Kidney epithelial cell (primary cell): ENCODE measurements around the gene PSMB3. TPM values are rescaled to one million over a fixed set of nuclear protein-coding genes. Genes with fewer than 3 reads are reported as not detected.

Source experiments
- DNase-seq: peaks from one replicate; pipeline ENCODE4 v3.0.0-alpha.2; 2010; ENCODE audit warnings: low read depth
- H3K27me3 ChIP-seq: 2 replicates; pipeline ENCODE4 v1.6.0; 2011; ENCODE audit warnings: low read length; ENCODE audit not compliant: control insufficient read depth, insufficient read depth
- H3K36me3 ChIP-seq: 2 replicates; pipeline ENCODE4 v1.5.1; 2011; ENCODE audit warnings: low read length; ENCODE audit not compliant: control insufficient read depth, insufficient read depth
- H3K4me3 ChIP-seq: 2 replicates; pipeline ENCODE4 v1.5.1; 2011; ENCODE audit warnings: low read depth, mild to moderate bottlenecking, control low read depth, low read length
- total RNA-seq: library from RNA; depleted of rRNA; stranded (reverse); fragments of >200 nt; gene quantifications from 2 replicates; pipeline ENCODE4 v1.2.3, GENCODE V29; 2015
- TF ChIP-seq, protein P1 (sequence below): IDR thresholded peaks from 2 replicates; pipeline ENCODE4 v1.5.1; 2011; ENCODE audit warnings: mild to moderate bottlenecking, moderate library complexity, low read length, control low read depth, inconsistent platforms; ENCODE audit not compliant: insufficient read depth, poor library complexity, severe bottlenecking

PSMB3 gene
- total RNA-seq, 1 donor from 2014 or later, result 166 TPM

DNA sequence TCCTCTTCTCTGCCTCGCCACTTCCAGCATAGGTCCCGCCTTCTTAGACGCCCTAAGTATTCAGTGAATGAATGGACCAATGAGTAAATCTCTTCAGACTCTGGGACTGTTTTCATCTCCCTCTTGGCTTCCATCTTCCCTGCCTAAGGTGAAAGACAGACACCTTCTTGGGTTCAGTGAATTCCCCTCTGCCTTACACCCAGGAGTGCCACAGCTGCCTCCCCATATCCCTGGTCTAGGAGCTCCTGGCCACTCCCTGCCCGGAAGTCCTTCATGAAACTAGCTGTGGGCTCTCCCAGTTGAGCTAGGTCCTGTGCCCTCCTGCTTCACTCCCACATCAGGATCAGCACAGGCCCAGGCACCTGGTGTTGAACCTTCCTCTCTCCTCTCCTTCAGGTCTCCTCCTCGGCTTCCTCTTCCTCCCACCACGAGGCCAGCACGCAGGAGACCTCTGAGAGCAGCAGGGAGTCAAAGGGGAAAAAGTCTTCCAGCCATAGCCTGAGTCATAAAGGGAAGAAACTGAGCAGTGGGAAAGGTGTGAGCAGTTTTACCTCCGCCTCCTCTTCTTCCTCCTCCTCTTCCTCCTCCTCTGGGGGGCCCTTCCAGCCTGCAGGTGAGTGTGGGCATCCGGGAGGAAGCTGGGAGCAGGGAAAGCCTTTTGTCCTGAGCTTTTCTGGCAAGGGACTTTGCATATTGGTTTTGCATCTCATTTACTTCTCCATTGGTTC is 37.2 kb upstream of the PSMB3 start:
- H3K27me3 ChIP-seq, result no peaks in the 10 kb centered on the region
- TF ChIP-seq, protein P1, sequence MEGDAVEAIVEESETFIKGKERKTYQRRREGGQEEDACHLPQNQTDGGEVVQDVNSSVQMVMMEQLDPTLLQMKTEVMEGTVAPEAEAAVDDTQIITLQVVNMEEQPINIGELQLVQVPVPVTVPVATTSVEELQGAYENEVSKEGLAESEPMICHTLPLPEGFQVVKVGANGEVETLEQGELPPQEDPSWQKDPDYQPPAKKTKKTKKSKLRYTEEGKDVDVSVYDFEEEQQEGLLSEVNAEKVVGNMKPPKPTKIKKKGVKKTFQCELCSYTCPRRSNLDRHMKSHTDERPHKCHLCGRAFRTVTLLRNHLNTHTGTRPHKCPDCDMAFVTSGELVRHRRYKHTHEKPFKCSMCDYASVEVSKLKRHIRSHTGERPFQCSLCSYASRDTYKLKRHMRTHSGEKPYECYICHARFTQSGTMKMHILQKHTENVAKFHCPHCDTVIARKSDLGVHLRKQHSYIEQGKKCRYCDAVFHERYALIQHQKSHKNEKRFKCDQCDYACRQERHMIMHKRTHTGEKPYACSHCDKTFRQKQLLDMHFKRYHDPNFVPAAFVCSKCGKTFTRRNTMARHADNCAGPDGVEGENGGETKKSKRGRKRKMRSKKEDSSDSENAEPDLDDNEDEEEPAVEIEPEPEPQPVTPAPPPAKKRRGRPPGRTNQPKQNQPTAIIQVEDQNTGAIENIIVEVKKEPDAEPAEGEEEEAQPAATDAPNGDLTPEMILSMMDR, result no peak
- no peak overlapping the region for H3K4me3 ChIP-seq
- no peak for DNase-seq
- H3K36me3 ChIP-seq, result peaks cover 4% of the 10 kb centered on the region

DNA sequence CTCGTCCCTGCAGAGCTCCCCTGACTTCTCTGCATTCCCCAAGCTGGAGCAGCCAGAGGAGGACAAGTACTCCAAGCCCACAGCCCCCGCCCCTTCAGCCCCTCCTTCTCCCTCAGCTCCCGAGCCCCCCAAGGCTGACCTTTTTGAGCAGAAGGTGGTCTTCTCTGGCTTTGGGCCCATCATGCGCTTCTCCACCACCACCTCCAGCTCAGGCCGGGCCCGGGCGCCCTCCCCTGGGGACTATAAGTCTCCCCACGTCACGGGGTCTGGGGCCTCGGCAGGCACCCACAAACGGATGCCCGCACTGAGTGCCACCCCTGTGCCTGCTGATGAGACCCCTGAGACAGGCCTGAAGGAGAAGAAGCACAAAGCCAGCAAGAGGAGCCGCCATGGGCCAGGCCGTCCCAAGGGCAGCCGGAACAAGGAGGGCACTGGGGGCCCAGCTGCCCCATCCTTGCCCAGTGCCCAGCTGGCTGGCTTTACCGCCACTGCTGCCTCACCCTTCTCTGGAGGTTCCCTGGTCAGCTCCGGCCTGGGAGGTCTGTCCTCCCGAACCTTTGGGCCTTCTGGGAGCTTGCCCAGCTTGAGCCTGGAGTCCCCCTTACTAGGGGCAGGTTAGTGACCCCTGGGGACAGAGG is 36.1 kb upstream of the PSMB3 start:
- H3K4me3 ChIP-seq, result no peak overlapping the region
- peaks cover 4% of the 10 kb centered on the region for H3K36me3 ChIP-seq
- no peaks in the 10 kb centered on the region for H3K27me3 ChIP-seq
- DNase-seq, result no peak
- TF ChIP-seq, protein P1, result no peak

DNA sequence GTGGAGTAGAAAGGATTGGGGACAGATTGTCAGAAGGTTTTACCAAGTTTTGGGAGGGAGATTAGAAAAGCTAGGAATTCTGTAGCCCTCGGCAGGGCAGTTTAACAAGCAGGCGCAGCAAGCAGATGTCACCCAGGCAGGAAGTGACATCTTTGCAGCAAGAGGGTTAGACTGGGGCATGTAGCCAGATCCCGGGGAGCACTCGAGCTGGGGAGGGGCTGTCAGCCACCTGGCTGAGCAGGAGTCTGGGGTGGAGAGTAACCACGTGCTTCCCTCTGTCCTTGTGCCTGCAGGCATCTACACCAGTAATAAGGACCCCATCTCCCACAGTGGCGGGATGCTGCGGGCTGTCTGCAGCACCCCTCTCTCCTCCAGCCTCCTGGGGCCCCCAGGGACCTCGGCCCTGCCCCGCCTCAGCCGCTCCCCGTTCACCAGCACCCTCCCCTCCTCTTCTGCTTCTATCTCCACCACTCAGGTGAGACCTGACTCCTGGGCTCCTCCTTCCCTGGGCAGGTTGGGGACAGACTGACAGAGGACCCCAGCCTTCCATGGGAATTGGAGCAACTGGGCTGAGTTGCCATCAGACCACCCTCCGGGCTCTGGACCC is 35.3 kb upstream of the PSMB3 start:
- no peak overlapping the region for H3K4me3 ChIP-seq
- peaks cover 4% of the 10 kb centered on the region for H3K36me3 ChIP-seq
- DNase-seq, result no peak
- TF ChIP-seq, protein P1, result no peak
- H3K27me3 ChIP-seq, result no peaks in the 10 kb centered on the region

DNA sequence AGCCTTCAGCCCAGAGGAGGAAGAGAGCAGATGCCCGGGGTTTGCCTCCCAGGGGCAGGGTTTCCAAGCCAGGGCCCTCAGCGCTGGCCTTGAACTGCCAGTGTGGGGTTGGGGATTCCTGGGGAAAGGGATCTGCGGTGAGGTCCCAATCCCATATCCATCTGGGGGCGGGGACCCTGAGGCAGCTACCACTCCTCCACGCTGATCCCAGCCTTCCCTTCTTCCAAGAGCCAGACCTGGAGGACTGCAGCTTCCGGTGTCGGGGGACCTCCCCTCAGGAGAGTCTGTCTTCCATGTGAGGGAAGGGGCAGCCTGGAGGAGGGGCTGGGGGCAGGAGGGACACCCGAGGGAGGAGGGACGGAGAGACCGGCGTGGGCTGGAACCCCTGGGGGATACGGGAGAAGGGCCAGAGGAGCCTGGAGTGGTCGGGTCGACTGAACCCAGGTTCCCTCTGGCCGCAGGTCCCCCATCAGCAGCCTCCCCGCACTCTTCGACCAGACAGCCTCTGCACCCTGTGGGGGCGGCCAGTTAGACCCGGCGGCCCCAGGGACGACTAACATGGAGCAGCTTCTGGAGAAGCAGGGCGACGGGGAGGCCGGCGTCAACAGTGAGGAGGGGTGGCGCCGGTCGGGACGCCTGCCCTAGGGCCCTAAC is 33.1 kb upstream of the PSMB3 start:
- no peak overlapping the region for H3K4me3 ChIP-seq

DNA sequence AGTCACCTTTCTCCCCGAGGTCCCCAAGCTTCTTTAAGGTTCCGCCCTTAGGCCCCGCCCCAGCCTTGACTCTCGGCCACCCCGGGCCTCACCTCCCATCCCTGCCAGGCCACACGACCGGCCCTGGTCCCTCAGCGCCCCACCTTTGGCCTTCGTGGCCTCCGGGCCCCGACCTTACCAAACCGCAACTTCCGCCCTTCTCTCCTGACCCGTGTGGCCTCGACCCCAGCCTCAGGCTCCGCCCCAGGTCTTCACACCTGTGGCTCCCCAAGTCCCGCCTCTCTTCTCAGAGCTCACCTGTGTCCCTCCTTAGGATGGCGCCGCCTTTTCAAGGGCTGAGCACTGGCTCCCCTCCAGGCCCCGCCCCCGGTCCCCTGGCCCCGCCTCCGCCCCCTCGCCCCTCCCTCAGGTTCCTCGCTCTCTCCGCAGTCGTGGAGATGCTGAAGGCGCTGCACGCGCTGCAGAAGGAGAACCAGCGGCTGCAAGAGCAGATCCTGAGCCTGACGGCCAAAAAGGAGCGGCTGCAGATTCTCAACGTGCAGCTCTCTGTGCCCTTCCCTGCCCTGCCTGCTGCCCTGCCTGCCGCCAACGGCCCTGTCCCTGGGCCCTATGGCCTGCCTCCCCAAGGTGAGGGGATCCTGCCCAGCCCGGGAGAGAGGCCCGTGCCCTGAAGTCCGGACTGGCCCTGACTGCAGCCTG is 32.4 kb upstream of the PSMB3 start:
- DNase-seq, result no peak
- no peaks in the 10 kb centered on the region for H3K27me3 ChIP-seq
- H3K36me3 ChIP-seq, result peaks cover 2% of the 10 kb centered on the region
- no peak overlapping the region for H3K4me3 ChIP-seq
- TF ChIP-seq, protein P1, result no peak

More for the DNA sequence above, 33.1 kb upstream of the PSMB3 start:
- no peaks in the 10 kb centered on the region for H3K27me3 ChIP-seq
- H3K36me3 ChIP-seq, result peaks cover 2% of the 10 kb centered on the region
- TF ChIP-seq, protein P1, result no peak
- no peak for DNase-seq
